SK-N-SH treated with all-trans-retinoic acid at 6 μM for 48 hours (cell line): ENCODE results near the gene VEPH1.

Experiments
- ATAC-seq: fragments of 200-7000 bp; cut with Tn5 transposase; 3 replicates; pipeline ENCODE4 v1.9.1; 2020; ENCODE audit warnings: mild to moderate bottlenecking, moderate library complexity
- ARNTL ChIP-seq: fragments of 450-650 bp; formaldehyde crosslinking; IDR thresholded peaks from 2 replicates; pipeline ENCODE4 v1.5.0; 2020; ENCODE audit warnings: low read depth, mild to moderate bottlenecking, moderate library complexity, borderline replicate concordance
- BACH2 ChIP-seq: fragments of 250-450 bp; sonication (Bioruptor Pico); IDR thresholded peaks from 2 replicates; pipeline ENCODE4 v1.9.0; 2021; ENCODE audit warnings: mild to moderate bottlenecking, borderline replicate concordance
- CSDC2 ChIP-seq: fragments of 250-450 bp; sonication (Bioruptor Pico); IDR thresholded peaks from 2 replicates; pipeline ENCODE4 v1.5.0; 2020; ENCODE audit warnings: mild to moderate bottlenecking, moderate library complexity
- ESRRG ChIP-seq: fragments of 250-450 bp; sonication (Bioruptor Pico); IDR thresholded peaks from 2 replicates; pipeline ENCODE4 v1.6.1; 2021; ENCODE audit warnings: mild to moderate bottlenecking
- GLIS3 ChIP-seq: fragments of 250-450 bp; sonication (Bioruptor Pico); IDR thresholded peaks from 2 replicates; pipeline ENCODE4 v1.5.0; 2020; ENCODE audit warnings: mild to moderate bottlenecking, moderate library complexity
- ISL1 ChIP-seq: fragments of 250-450 bp; sonication (Bioruptor Pico); IDR thresholded peaks from 2 replicates; pipeline ENCODE4 v2.1.2; 2022; ENCODE audit warnings: mild to moderate bottlenecking, moderate library complexity
- OSR1 ChIP-seq: fragments of 250-450 bp; sonication (Bioruptor Pico); IDR thresholded peaks from 2 replicates; pipeline ENCODE4 v1.8.0; 2022; ENCODE audit warnings: moderate library complexity, mild to moderate bottlenecking, inconsistent platforms
- PPARA ChIP-seq: fragments of 250-450 bp; sonication (Bioruptor Pico); IDR thresholded peaks from 2 replicates; pipeline ENCODE4 v1.5.0; 2020; ENCODE audit warnings: mild to moderate bottlenecking, borderline replicate concordance
- RARB ChIP-seq: fragments of 250-450 bp; sonication (Bioruptor Pico); IDR thresholded peaks from 2 replicates; pipeline ENCODE4 v1.8.0; 2021; ENCODE audit warnings: mild to moderate bottlenecking, moderate library complexity
- SNAI2 ChIP-seq: fragments of 250-450 bp; sonication (Bioruptor Pico); IDR thresholded peaks from 2 replicates; pipeline ENCODE4 v1.5.0; 2020; ENCODE audit warnings: mild to moderate bottlenecking, moderate library complexity
- TCF4 ChIP-seq: fragments of 250-450 bp; sonication (Bioruptor Pico); IDR thresholded peaks from 2 replicates; pipeline ENCODE4 v1.8.0; 2021; ENCODE audit warnings: mild to moderate bottlenecking, moderate library complexity, borderline replicate concordance
- TOX ChIP-seq: fragments of 250-450 bp; sonication (Bioruptor Pico); IDR thresholded peaks from 2 replicates; pipeline ENCODE4 v1.8.0; 2021; ENCODE audit warnings: mild to moderate bottlenecking, moderate library complexity, borderline replicate concordance
- ZC3H10 ChIP-seq: fragments of 250-450 bp; sonication (Bioruptor Pico); IDR thresholded peaks from 2 replicates; pipeline ENCODE4 v1.5.1; 2021; ENCODE audit warnings: mild to moderate bottlenecking, moderate library complexity
- ZFP3 ChIP-seq: fragments of 250-450 bp; sonication (Bioruptor Pico); IDR thresholded peaks from 2 replicates; pipeline ENCODE4 v1.5.0; 2020; ENCODE audit warnings: mild to moderate bottlenecking, moderate library complexity
- ZFP30 ChIP-seq: fragments of 450-650 bp; formaldehyde crosslinking; IDR thresholded peaks from 2 replicates; pipeline ENCODE4 v1.5.0; 2022; ENCODE audit warnings: mild to moderate bottlenecking, moderate library complexity
- ZNF565 ChIP-seq: fragments of 450-650 bp; formaldehyde crosslinking; conservative IDR thresholded peaks from 2 replicates; pipeline ENCODE4 v1.5.0; 2020; ENCODE audit warnings: low read depth, mild to moderate bottlenecking, moderate library complexity
- ZNF70 ChIP-seq: fragments of 450-650 bp; formaldehyde crosslinking; IDR thresholded peaks from 2 replicates; pipeline ENCODE4 v1.5.0; 2020; ENCODE audit warnings: mild to moderate bottlenecking, moderate library complexity
- ZNF8 ChIP-seq: fragments of 450-650 bp; formaldehyde crosslinking; IDR thresholded peaks from 2 replicates; pipeline ENCODE4 v1.5.0; 2020; ENCODE audit warnings: mild to moderate bottlenecking, moderate library complexity
- TF ChIP-seq, protein P1 (sequence below): fragments of 250-450 bp; sonication (Bioruptor Pico); IDR thresholded peaks from 2 replicates; pipeline ENCODE4 v1.5.1; 2020; ENCODE audit warnings: low read depth, mild to moderate bottlenecking, moderate library complexity
- TF ChIP-seq, protein P2 (sequence below): fragments of 250-450 bp; sonication (Bioruptor Pico); IDR thresholded peaks from 2 replicates; pipeline ENCODE4 v1.5.1; 2021; ENCODE audit warnings: mild to moderate bottlenecking, moderate library complexity
- TF ChIP-seq, protein P3 (sequence below): fragments of 250-450 bp; sonication (Bioruptor Pico); IDR thresholded peaks from 2 replicates; pipeline ENCODE4 v1.8.0; 2020; ENCODE audit warnings: mild to moderate bottlenecking, moderate library complexity, borderline replicate concordance
- TF ChIP-seq, protein P4 (sequence below): fragments of 250-450 bp; sonication (Bioruptor Pico); IDR thresholded peaks from 2 replicates; pipeline ENCODE4 v1.8.0; 2021; ENCODE audit warnings: low read depth, mild to moderate bottlenecking, moderate library complexity, borderline replicate concordance
- TF ChIP-seq, protein P5 (sequence below): fragments of 250-450 bp; sonication (Bioruptor Pico); IDR thresholded peaks from 2 replicates; pipeline ENCODE4 v1.5.0; 2020; ENCODE audit warnings: mild to moderate bottlenecking, moderate library complexity

VEPH1 gene

DNA sequence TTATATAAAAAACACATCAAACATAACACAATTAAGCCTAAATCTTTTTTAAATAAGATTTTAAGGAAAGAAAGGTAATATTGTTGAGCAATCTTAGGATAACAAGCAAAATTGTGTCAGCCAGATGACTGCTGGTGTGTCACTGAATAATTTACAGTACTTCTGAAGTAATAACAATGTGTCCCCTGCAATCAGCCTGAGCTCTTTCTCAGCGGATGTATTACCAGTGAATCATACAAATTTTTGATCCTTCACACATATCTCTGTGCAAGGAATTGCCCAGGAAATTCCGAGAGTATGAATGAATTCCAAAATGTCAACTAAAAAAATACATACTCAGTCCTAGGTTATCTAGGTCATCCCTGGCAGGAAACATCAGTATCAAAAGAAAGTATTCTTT is 143.2 kb downstream of the VEPH1 start:
- ATAC-seq: peak; percentile 84
- TF ChIP-seq ZNF8 (CRISPR knock-in tag) (no peak), ISL1 (CRISPR knock-in tag) (peak; percentile 95), ZNF565 (CRISPR knock-in tag) (no peak), CSDC2 (CRISPR knock-in tag) (0 out of 2 replicates have a peak, but pooled peaks have one; percentile 19), OSR1 (no peak), ZNF70 (no peak), BACH2 (no peak), TOX (CRISPR knock-in tag) (peak; percentile 76; the same call in 1 of the 2 replicates), RARB (CRISPR knock-in tag) (no peak), GLIS3 (0 out of 2 replicates have a peak, but pooled peaks have one; percentile 8), PPARA (CRISPR knock-in tag) (no peak), ZFP3 (no peak)
- TF ChIP-seq, protein P1, sequence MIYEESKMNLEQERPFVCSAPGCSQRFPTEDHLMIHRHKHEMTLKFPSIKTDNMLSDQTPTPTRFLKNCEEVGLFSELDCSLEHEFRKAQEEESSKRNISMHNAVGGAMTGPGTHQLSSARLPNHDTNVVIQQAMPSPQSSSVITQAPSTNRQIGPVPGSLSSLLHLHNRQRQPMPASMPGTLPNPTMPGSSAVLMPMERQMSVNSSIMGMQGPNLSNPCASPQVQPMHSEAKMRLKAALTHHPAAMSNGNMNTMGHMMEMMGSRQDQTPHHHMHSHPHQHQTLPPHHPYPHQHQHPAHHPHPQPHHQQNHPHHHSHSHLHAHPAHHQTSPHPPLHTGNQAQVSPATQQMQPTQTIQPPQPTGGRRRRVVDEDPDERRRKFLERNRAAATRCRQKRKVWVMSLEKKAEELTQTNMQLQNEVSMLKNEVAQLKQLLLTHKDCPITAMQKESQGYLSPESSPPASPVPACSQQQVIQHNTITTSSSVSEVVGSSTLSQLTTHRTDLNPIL: peak; percentile 39; the same call in 1 of the 2 replicates
- TF ChIP-seq, protein P2, sequence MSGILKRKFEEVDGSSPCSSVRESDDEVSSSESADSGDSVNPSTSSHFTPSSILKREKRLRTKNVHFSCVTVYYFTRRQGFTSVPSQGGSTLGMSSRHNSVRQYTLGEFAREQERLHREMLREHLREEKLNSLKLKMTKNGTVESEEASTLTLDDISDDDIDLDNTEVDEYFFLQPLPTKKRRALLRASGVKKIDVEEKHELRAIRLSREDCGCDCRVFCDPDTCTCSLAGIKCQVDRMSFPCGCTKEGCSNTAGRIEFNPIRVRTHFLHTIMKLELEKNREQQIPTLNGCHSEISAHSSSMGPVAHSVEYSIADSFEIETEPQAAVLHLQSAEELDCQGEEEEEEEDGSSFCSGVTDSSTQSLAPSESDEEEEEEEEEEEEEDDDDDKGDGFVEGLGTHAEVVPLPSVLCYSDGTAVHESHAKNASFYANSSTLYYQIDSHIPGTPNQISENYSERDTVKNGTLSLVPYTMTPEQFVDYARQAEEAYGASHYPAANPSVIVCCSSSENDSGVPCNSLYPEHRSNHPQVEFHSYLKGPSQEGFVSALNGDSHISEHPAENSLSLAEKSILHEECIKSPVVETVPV (CRISPR knock-in tag): no peak
- TF ChIP-seq, protein P3, sequence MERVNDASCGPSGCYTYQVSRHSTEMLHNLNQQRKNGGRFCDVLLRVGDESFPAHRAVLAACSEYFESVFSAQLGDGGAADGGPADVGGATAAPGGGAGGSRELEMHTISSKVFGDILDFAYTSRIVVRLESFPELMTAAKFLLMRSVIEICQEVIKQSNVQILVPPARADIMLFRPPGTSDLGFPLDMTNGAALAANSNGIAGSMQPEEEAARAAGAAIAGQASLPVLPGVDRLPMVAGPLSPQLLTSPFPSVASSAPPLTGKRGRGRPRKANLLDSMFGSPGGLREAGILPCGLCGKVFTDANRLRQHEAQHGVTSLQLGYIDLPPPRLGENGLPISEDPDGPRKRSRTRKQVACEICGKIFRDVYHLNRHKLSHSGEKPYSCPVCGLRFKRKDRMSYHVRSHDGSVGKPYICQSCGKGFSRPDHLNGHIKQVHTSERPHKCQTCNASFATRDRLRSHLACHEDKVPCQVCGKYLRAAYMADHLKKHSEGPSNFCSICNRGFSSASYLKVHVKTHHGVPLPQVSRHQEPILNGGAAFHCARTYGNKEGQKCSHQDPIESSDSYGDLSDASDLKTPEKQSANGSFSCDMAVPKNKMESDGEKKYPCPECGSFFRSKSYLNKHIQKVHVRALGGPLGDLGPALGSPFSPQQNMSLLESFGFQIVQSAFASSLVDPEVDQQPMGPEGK (CRISPR knock-in tag): peak; percentile 79; the same call in 1 of the 2 replicates

DNA sequence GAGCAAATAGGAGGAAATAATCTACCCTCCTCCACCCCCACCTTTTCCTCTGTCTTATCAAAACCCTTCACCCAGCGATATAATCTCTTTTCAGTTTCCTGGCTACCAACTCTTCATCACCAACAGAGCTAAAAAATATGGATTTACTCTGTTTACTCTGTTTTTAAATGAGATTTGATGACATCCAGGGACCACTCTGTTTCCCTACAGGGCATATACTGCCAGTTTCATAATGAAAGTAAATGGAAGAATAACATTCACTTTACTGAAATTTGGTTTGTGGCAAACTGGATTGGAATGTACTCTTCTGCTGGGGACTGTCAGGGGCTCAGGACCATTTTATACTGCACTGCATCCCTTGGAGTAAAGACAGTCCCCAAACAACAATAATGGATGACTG is 146.7 kb downstream of the VEPH1 start:
- TF ChIP-seq ARNTL (no peak), CSDC2 (CRISPR knock-in tag) (no peak), SNAI2 (CRISPR knock-in tag) (no peak), ZFP3 (no peak), ZNF565 (CRISPR knock-in tag) (no peak), RARB (CRISPR knock-in tag) (no peak), TOX (CRISPR knock-in tag) (no peak), PPARA (CRISPR knock-in tag) (no peak), ESRRG (CRISPR knock-in tag) (peak; percentile 50; the same call in 1 of the 2 replicates), OSR1 (no peak), GLIS3 (no peak), TCF4 (peak; percentile 94), ZC3H10 (no peak), ZFP30 (CRISPR knock-in tag) (no peak), ZNF70 (peak; percentile 74), ZNF8 (CRISPR knock-in tag) (0 out of 2 replicates have a peak, but pooled peaks have one; percentile 34), ISL1 (CRISPR knock-in tag) (peak; percentile 69), BACH2 (no peak)
- TF ChIP-seq, protein P1: no peak
- TF ChIP-seq, protein P2 (CRISPR knock-in tag): peak; percentile 78; the same call in 1 of the 2 replicates
- TF ChIP-seq, protein P3 (CRISPR knock-in tag): no peak
- TF ChIP-seq, protein P4, sequence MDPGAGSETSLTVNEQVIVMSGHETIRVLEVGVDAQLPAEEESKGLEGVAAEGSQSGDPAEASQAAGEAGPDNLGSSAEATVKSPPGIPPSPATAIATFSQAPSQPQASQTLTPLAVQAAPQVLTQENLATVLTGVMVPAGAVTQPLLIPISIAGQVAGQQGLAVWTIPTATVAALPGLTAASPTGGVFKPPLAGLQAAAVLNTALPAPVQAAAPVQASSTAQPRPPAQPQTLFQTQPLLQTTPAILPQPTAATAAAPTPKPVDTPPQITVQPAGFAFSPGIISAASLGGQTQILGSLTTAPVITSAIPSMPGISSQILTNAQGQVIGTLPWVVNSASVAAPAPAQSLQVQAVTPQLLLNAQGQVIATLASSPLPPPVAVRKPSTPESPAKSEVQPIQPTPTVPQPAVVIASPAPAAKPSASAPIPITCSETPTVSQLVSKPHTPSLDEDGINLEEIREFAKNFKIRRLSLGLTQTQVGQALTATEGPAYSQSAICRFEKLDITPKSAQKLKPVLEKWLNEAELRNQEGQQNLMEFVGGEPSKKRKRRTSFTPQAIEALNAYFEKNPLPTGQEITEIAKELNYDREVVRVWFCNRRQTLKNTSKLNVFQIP (CRISPR knock-in tag): no peak
- TF ChIP-seq, protein P5, sequence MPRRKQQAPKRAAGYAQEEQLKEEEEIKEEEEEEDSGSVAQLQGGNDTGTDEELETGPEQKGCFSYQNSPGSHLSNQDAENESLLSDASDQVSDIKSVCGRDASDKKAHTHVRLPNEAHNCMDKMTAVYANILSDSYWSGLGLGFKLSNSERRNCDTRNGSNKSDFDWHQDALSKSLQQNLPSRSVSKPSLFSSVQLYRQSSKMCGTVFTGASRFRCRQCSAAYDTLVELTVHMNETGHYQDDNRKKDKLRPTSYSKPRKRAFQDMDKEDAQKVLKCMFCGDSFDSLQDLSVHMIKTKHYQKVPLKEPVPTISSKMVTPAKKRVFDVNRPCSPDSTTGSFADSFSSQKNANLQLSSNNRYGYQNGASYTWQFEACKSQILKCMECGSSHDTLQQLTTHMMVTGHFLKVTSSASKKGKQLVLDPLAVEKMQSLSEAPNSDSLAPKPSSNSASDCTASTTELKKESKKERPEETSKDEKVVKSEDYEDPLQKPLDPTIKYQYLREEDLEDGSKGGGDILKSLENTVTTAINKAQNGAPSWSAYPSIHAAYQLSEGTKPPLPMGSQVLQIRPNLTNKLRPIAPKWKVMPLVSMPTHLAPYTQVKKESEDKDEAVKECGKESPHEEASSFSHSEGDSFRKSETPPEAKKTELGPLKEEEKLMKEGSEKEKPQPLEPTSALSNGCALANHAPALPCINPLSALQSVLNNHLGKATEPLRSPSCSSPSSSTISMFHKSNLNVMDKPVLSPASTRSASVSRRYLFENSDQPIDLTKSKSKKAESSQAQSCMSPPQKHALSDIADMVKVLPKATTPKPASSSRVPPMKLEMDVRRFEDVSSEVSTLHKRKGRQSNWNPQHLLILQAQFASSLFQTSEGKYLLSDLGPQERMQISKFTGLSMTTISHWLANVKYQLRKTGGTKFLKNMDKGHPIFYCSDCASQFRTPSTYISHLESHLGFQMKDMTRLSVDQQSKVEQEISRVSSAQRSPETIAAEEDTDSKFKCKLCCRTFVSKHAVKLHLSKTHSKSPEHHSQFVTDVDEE: peak; percentile 96
- no peak for ATAC-seq
